Measurements from ENCODE around the gene DMBT1.

Gene DMBT1

DNA sequence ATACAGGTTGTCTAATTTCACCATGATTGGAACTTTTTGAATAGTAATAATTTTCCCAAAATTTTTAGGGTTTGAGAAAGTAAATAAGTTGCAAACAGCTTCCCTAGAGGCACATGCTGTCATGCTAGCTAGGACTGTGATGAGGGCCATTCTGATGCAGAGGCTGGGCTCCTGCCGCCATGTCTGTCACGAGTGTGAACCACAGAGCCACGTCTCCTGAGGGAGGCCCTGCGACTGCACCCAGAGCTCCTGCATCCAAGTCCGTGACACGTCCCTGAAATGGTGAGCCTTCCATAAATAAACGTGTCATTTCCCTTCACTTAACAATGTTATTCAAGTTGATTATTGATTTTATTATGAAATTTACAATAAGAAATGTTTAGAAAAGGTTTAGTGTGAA lies 99.1 kb downstream of the DMBT1 start:
- H3K4me3 ChIP-seq (ENCODE audit: insufficient read length, low read depth) = no peak overlapping the region
- TF ChIP-seq ZNF274 (IDR thresholded peaks at IDR 0.05; ENCODE audit: low read depth, low read length) = no peak
- no peak for TF ChIP-seq YY1 (IDR thresholded peaks at IDR 0.05; ENCODE audit: insufficient read depth, insufficient read length)
- no peak for TF ChIP-seq SUZ12 (IDR thresholded peaks at IDR 0.05; ENCODE audit: extremely low read depth, insufficient read depth, insufficient read length)
- H3K4me1 ChIP-seq (ENCODE audit: insufficient read depth, insufficient read length) = no peaks in the 10 kb centered on the region
- H3K27me3 ChIP-seq (ENCODE audit: insufficient read depth, insufficient read length) = no peaks in the 10 kb centered on the region
- no peaks in the 10 kb centered on the region for H3K36me3 ChIP-seq (ENCODE audit: insufficient read depth, insufficient read length, low read length)
- H3K9ac ChIP-seq (ENCODE audit: insufficient read length, low read depth) = no peak overlapping the region
- no peaks in the 10 kb centered on the region for H3K9me3 ChIP-seq (ENCODE audit: insufficient read depth, low read length)
- DNase-seq (ENCODE audit: low read depth, low spot score) = no peak

DNA sequence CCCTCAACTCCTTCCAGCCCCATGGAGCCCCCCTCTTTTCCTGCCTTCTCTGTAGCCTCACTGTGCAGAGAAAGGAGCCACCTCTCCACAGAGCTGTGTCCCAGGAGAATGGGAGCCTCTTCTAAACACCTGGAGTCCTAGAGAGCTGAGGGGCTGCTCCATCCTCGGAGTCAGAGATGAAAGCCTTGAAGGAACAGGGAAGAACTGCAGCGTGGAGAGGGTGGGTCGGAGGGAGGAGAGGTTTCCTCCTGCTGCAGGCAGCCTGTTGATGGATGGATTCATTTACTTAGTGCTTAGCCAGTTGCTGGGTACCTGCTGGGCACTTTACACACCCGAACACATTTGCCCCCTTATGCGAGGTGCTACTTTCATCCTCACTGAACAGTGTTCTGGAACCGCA lies 100.1 kb downstream of the DMBT1 start:
- H3K4me1 ChIP-seq (ENCODE audit: insufficient read depth, insufficient read length) = no peaks in the 10 kb centered on the region
- no peaks in the 10 kb centered on the region for H3K36me3 ChIP-seq (ENCODE audit: insufficient read depth, insufficient read length, low read length)
- H3K9ac ChIP-seq (ENCODE audit: insufficient read length, low read depth) = no peak overlapping the region
- H3K27me3 ChIP-seq (ENCODE audit: insufficient read depth, insufficient read length) = no peaks in the 10 kb centered on the region
- TF ChIP-seq SUZ12 (IDR thresholded peaks at IDR 0.05; ENCODE audit: extremely low read depth, insufficient read depth, insufficient read length) = no peak
- no peak for TF ChIP-seq YY1 (IDR thresholded peaks at IDR 0.05; ENCODE audit: insufficient read depth, insufficient read length)
- no peak for TF ChIP-seq ZNF274 (IDR thresholded peaks at IDR 0.05; ENCODE audit: low read depth, low read length)
- no peak overlapping the region for H3K4me3 ChIP-seq (ENCODE audit: insufficient read length, low read depth)
- no peaks in the 10 kb centered on the region for H3K9me3 ChIP-seq (ENCODE audit: insufficient read depth, low read length)
- no peak for DNase-seq (ENCODE audit: low read depth, low spot score)

GRCh38 chr10:122662231-122662630 lies 101.7 kb downstream of the DMBT1 start:
- Histone ChIP-seq H3K4me3 (ENCODE audit: insufficient read length, low read depth) (no peak overlapping the region), H3K36me3 (ENCODE audit: insufficient read depth, insufficient read length, low read length) (no peaks in the 10 kb centered on the region), H3K9me3 (ENCODE audit: insufficient read depth, low read length) (no peaks in the 10 kb centered on the region), H3K9ac (ENCODE audit: insufficient read length, low read depth) (no peak overlapping the region), H3K4me1 (ENCODE audit: insufficient read depth, insufficient read length) (no peaks in the 10 kb centered on the region), H3K27me3 (ENCODE audit: insufficient read depth, insufficient read length) (no peaks in the 10 kb centered on the region)
- DNase-seq (ENCODE audit: low read depth, low spot score) = no peak
- no peak for TF ChIP-seq SUZ12 (IDR thresholded peaks at IDR 0.05; ENCODE audit: extremely low read depth, insufficient read depth, insufficient read length)
- TF ChIP-seq YY1 (IDR thresholded peaks at IDR 0.05; ENCODE audit: insufficient read depth, insufficient read length) = no peak
- TF ChIP-seq ZNF274 (IDR thresholded peaks at IDR 0.05; ENCODE audit: low read depth, low read length) = no peak

- H3K9me3 ChIP-seq (ENCODE audit: insufficient read depth, low read length) = no peaks in the 10 kb centered on the region
- H3K4me1 ChIP-seq (ENCODE audit: insufficient read depth, insufficient read length) = peaks cover 2% of the 10 kb centered on the region
- no peaks in the 10 kb centered on the region for H3K27me3 ChIP-seq (ENCODE audit: insufficient read depth, insufficient read length)
- no peak for DNase-seq (ENCODE audit: low read depth, low spot score)
- H3K4me3 ChIP-seq (ENCODE audit: insufficient read length, low read depth) = no peak overlapping the region
- no peak overlapping the region for H3K9ac ChIP-seq (ENCODE audit: insufficient read length, low read depth)
- H3K36me3 ChIP-seq (ENCODE audit: insufficient read depth, insufficient read length, low read length) = no peaks in the 10 kb centered on the region
- TF ChIP-seq SUZ12 (IDR thresholded peaks at IDR 0.05; ENCODE audit: extremely low read depth, insufficient read depth, insufficient read length) (no peak), ZNF274 (IDR thresholded peaks at IDR 0.05; ENCODE audit: low read depth, low read length) (no peak), YY1 (IDR thresholded peaks at IDR 0.05; ENCODE audit: insufficient read depth, insufficient read length) (no peak)
These were observed 103.1 kb downstream of the DMBT1 start for GRCh38 chr10:122663516-122664130.

- Histone ChIP-seq H3K36me3 (ENCODE audit: insufficient read depth, insufficient read length, low read length) (no peaks in the 10 kb centered on the region), H3K27me3 (ENCODE audit: insufficient read depth, insufficient read length) (no peaks in the 10 kb centered on the region), H3K9me3 (ENCODE audit: insufficient read depth, low read length) (no peaks in the 10 kb centered on the region), H3K4me1 (ENCODE audit: insufficient read depth, insufficient read length) (peaks cover 2% of the 10 kb centered on the region), H3K4me3 (ENCODE audit: insufficient read length, low read depth) (no peak overlapping the region), H3K9ac (ENCODE audit: insufficient read length, low read depth) (no peak overlapping the region)
- no peak for TF ChIP-seq ZNF274 (IDR thresholded peaks at IDR 0.05; ENCODE audit: low read depth, low read length)
- no peak for TF ChIP-seq SUZ12 (IDR thresholded peaks at IDR 0.05; ENCODE audit: extremely low read depth, insufficient read depth, insufficient read length)
- TF ChIP-seq YY1 (IDR thresholded peaks at IDR 0.05; ENCODE audit: insufficient read depth, insufficient read length) = no peak
- DNase-seq (ENCODE audit: low read depth, low spot score) = no peak
These were observed 103.9 kb downstream of the DMBT1 start for GRCh38 chr10:122664501-122664900.

- no peak for DNase-seq (ENCODE audit: low read depth, low spot score)
- H3K9me3 ChIP-seq (ENCODE audit: insufficient read depth, low read length) = no peaks in the 10 kb centered on the region
- H3K4me3 ChIP-seq (ENCODE audit: insufficient read length, low read depth) = no peak overlapping the region
- no peaks in the 10 kb centered on the region for H3K27me3 ChIP-seq (ENCODE audit: insufficient read depth, insufficient read length)
- no peak overlapping the region for H3K9ac ChIP-seq (ENCODE audit: insufficient read length, low read depth)
- peaks cover 2% of the 10 kb centered on the region for H3K4me1 ChIP-seq (ENCODE audit: insufficient read depth, insufficient read length)
- TF ChIP-seq ZNF274 (IDR thresholded peaks at IDR 0.05; ENCODE audit: low read depth, low read length) (no peak), YY1 (IDR thresholded peaks at IDR 0.05; ENCODE audit: insufficient read depth, insufficient read length) (no peak), SUZ12 (IDR thresholded peaks at IDR 0.05; ENCODE audit: extremely low read depth, insufficient read depth, insufficient read length) (no peak)
- H3K36me3 ChIP-seq (ENCODE audit: insufficient read depth, insufficient read length, low read length) = no peaks in the 10 kb centered on the region
These were observed 104.8 kb downstream of the DMBT1 start for GRCh38 chr10:122665329-122665860.

GRCh38 chr10:122665946-122666345 lies 105.4 kb downstream of the DMBT1 start:
- H3K9ac ChIP-seq (ENCODE audit: insufficient read length, low read depth) = no peak overlapping the region
- no peaks in the 10 kb centered on the region for H3K27me3 ChIP-seq (ENCODE audit: insufficient read depth, insufficient read length)
- DNase-seq (ENCODE audit: low read depth, low spot score) = no peak
- no peaks in the 10 kb centered on the region for H3K9me3 ChIP-seq (ENCODE audit: insufficient read depth, low read length)
- no peak overlapping the region for H3K4me3 ChIP-seq (ENCODE audit: insufficient read length, low read depth)
- no peak for TF ChIP-seq SUZ12 (IDR thresholded peaks at IDR 0.05; ENCODE audit: extremely low read depth, insufficient read depth, insufficient read length)
- no peaks in the 10 kb centered on the region for H3K36me3 ChIP-seq (ENCODE audit: insufficient read depth, insufficient read length, low read length)
- peaks cover 2% of the 10 kb centered on the region for H3K4me1 ChIP-seq (ENCODE audit: insufficient read depth, insufficient read length)
